NT2/D1 (cell line): ENCODE data around the gene CDK6.

ENCODE experiments used
- DNase-seq: peaks from one replicate; pipeline ENCODE4 v3.0.0-alpha.2; 2011; ENCODE audit warnings: low read depth, low spot score
- H3K27me3 ChIP-seq: 2 replicates; pipeline ENCODE4 v1.6.0; 2011; ENCODE audit warnings: mild to moderate bottlenecking; ENCODE audit not compliant: insufficient read length, insufficient read depth
- H3K36me3 ChIP-seq: 2 replicates; pipeline ENCODE4 v1.6.1; 2011; ENCODE audit warnings: mild to moderate bottlenecking, low read length, mixed read lengths; ENCODE audit not compliant: insufficient read depth, insufficient read length
- H3K4me1 ChIP-seq: 2 replicates; pipeline ENCODE4 v1.5.1; 2011; ENCODE audit not compliant: insufficient read depth, insufficient read length
- H3K4me3 ChIP-seq: 2 replicates; pipeline ENCODE4 v1.5.1; 2011; ENCODE audit warnings: low read depth; ENCODE audit not compliant: insufficient read length
- H3K9ac ChIP-seq: 2 replicates; pipeline ENCODE4 v1.6.0; 2011; ENCODE audit warnings: low read depth; ENCODE audit not compliant: insufficient read length
- H3K9me3 ChIP-seq: 2 replicates; pipeline ENCODE4 v1.5.1; 2011; ENCODE audit warnings: mild to moderate bottlenecking, low read length; ENCODE audit not compliant: insufficient read depth
- SUZ12 ChIP-seq: IDR thresholded peaks from 2 replicates; pipeline ENCODE4 v1.6.1; 2011; ENCODE audit not compliant: insufficient read length, insufficient read depth; ENCODE audit errors: extremely low read depth
- YY1 ChIP-seq: IDR thresholded peaks from 2 replicates; pipeline ENCODE4 v1.6.1; 2011; ENCODE audit not compliant: insufficient read length, insufficient read depth
- ZNF274 ChIP-seq: IDR thresholded peaks from 2 replicates; pipeline ENCODE4 v1.6.1; 2011; ENCODE audit warnings: mild to moderate bottlenecking, low read depth, low read length

Gene CDK6

GRCh38 chr7:92722541-92722940 is 113.8 kb downstream of the CDK6 start:
- H3K4me3 ChIP-seq: no peak overlapping the region
- H3K27me3 ChIP-seq: no peaks in the 10 kb centered on the region
- TF ChIP-seq YY1 (no peak), SUZ12 (no peak), ZNF274 (no peak)
- DNase-seq: no peak
- H3K9me3 ChIP-seq: no peaks in the 10 kb centered on the region
- peaks cover 25% of the 10 kb centered on the region for H3K36me3 ChIP-seq
- H3K4me1 ChIP-seq: no peaks in the 10 kb centered on the region
- H3K9ac ChIP-seq: no peak overlapping the region

- Histone ChIP-seq H3K27me3 (no peaks in the 10 kb centered on the region), H3K4me3 (no peak overlapping the region), H3K36me3 (peaks cover 25% of the 10 kb centered on the region), H3K9me3 (no peaks in the 10 kb centered on the region), H3K9ac (no peak overlapping the region), H3K4me1 (no peaks in the 10 kb centered on the region)
- TF ChIP-seq ZNF274 (no peak), SUZ12 (no peak), YY1 (no peak)
- no peak for DNase-seq
Observed at GRCh38 chr7:92720604-92721350, 115.6 kb downstream of the CDK6 start.

DNA sequence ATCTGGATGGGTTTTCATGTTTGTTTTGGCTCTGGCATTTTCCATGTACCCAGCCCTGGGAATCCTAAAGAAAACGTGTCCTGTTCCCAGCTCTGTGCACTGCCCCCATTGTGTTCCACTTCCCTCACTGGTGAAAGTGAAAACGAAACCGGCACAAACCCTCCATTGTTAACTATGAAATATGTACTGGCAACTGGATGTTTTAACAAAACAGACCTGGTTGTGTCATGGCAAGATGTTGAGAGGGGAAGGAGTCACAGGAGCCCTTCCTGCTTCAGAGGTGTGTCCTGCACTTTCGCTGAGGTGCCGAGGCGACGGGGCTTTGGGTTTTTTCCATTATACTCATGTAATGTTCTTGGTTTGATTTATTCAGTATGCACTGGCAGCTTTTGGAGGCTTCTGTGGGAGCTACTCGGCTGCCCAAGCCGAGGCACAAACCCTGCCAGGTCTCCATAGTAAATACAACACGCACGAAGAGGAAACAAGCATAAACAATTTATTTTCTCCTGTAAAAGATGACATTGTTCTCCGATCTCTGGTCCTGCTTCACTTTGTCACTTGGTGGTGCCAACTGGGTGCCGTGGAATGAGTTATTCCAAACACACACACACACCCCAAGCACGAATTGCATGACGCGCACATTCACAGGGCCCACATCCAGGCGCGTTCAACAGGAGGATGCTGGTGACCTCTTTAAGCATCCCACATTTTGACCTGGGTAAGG is 118.2 kb downstream of the CDK6 start:
- Histone ChIP-seq H3K4me1 (no peaks in the 10 kb centered on the region), H3K36me3 (peaks cover 14% of the 10 kb centered on the region), H3K4me3 (no peak overlapping the region), H3K9ac (no peak overlapping the region), H3K27me3 (no peaks in the 10 kb centered on the region), H3K9me3 (no peaks in the 10 kb centered on the region)
- no peak for DNase-seq
- TF ChIP-seq SUZ12: no peak
- TF ChIP-seq YY1: no peak
- no peak for TF ChIP-seq ZNF274

GRCh38 chr7:92717623-92717992 is 118.8 kb downstream of the CDK6 start:
- TF ChIP-seq ZNF274 (no peak), SUZ12 (no peak), YY1 (no peak)
- Histone ChIP-seq H3K36me3 (peaks cover 14% of the 10 kb centered on the region), H3K4me1 (no peaks in the 10 kb centered on the region), H3K27me3 (no peaks in the 10 kb centered on the region), H3K9me3 (no peaks in the 10 kb centered on the region), H3K9ac (no peak overlapping the region), H3K4me3 (no peak overlapping the region)
- no peak for DNase-seq

- no peak for DNase-seq
- Histone ChIP-seq H3K27me3 (no peaks in the 10 kb centered on the region), H3K36me3 (peaks cover 14% of the 10 kb centered on the region), H3K9ac (no peak overlapping the region), H3K4me3 (no peak overlapping the region), H3K4me1 (no peaks in the 10 kb centered on the region), H3K9me3 (no peaks in the 10 kb centered on the region)
- TF ChIP-seq SUZ12 (no peak), ZNF274 (no peak), YY1 (no peak)
Observed at GRCh38 chr7:92716825-92717580, 119.4 kb downstream of the CDK6 start.

DNA sequence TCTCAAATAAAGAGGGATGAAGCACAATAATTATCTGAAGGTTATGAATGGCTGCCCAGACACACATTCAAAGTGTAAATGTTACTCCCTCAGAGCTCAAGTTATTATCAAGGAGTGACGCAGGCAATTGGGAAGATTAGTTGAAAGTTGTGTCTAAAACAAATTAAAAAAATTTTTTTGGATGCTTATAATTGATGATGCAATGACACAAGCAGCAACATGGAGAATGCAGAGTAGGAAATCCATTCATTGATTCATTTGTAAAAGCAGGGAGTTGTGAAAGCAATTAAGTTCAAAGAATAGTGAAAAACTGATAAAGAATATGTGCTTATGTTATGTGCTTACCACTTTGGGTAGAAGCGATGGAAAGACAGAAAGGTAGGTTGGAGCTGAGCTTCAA is 120.4 kb downstream of the CDK6 start:
- Histone ChIP-seq H3K4me3 (no peak overlapping the region), H3K36me3 (peaks cover 10% of the 10 kb centered on the region), H3K9me3 (no peaks in the 10 kb centered on the region), H3K4me1 (no peaks in the 10 kb centered on the region), H3K27me3 (no peaks in the 10 kb centered on the region), H3K9ac (no peak overlapping the region)
- TF ChIP-seq ZNF274 (no peak), YY1 (no peak), SUZ12 (no peak)
- DNase-seq: no peak

DNA sequence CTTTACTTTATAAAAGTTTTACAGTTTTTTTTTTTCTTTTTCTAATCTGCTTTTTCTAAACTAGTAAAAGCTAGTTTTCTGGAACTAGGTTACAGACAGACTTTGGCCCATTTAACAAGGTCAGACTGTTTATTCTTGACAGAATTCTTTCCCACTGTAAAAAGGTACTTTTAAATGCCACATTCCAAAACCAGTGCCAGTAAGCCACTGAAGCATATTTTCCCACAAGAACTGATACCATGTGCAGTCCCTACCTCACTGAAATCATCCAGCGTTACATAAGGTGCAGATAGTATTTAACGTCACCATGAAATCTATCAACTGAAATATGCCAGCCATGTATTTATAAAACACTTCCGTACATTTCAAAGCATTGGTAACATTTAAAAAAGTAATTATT is 121.6 kb downstream of the CDK6 start:
- no peak overlapping the region for H3K4me3 ChIP-seq
- TF ChIP-seq ZNF274 (no peak), YY1 (no peak), SUZ12 (no peak)
- DNase-seq: no peak
- no peaks in the 10 kb centered on the region for H3K27me3 ChIP-seq
- no peak overlapping the region for H3K9ac ChIP-seq
- H3K36me3 ChIP-seq: peaks cover 8% of the 10 kb centered on the region
- no peaks in the 10 kb centered on the region for H3K4me1 ChIP-seq
- H3K9me3 ChIP-seq: no peaks in the 10 kb centered on the region
